Measurements from ENCODE around the gene RBM10.

The RBM10 gene

DNA sequence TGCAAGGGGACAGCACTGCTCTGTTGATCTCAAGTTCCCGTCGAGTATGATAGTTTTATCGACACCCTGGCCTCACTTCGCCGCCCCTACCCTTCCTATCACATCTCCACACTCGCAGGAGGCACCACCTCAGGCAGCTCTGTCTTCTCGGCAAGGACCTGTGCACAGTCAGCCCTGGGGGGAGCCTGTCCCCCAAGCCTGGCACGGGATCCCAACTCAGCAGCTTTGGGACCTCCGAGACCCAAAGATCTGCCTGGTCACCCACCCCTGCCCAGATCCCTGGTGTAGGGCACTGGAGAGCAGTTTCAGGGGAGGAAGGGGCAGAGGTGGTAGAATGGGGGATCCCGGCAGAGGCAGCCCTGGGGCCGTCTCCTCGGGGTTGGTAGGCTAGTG, 30.6 kb downstream of the RBM10 start:
- no peak for DNase-seq

GRCh38 chrX:47176101-47176740, 31.2 kb downstream of the RBM10 start:
- DNase-seq, result no peak

DNA sequence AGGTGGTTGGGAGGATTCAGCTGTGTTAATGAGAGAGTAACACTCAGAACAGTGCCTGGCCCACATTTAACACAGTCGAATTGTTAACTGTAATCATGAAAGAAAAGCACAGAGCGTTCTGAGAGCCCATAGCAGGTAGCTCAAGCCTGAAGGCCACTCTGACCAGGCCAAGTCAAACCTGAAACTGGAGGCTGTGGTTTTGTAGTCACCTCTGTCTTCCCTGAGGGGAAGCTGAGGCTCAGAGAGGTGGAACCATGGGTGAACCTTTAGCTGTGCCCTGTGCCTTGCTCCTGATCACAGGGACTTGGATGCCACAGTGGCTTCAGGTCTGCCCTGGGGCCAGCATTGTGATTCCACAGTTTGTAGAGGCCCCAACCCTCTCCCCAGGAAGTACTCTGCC, 32.1 kb downstream of the RBM10 start:
- no peak for DNase-seq

DNA sequence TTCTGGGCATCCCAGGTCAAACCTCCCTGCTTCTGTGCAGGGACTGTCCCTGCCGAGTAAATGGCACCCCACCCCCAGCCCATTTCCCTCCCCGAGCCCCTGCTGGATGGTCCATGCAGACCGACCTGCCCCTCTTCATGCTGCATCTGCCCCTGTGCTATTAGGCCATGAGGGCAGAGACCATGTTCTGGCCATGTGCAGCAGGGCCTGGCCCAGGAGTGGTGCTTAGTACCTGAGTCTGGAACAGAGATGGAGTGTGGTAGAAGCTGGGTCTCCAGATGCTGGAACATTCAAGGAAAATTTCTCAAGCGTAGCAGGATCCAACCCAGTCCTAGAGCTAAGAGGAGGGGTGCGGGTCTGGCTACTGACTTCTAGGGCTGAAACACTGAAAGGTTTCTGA, 33.3 kb downstream of the RBM10 start:
- no peak for DNase-seq

- no peak for DNase-seq
These were observed 34.4 kb downstream of the RBM10 start for GRCh38 chrX:47179221-47179927.

- no peak for DNase-seq
These were observed 34.9 kb downstream of the RBM10 start for GRCh38 chrX:47179928-47180255.

DNA sequence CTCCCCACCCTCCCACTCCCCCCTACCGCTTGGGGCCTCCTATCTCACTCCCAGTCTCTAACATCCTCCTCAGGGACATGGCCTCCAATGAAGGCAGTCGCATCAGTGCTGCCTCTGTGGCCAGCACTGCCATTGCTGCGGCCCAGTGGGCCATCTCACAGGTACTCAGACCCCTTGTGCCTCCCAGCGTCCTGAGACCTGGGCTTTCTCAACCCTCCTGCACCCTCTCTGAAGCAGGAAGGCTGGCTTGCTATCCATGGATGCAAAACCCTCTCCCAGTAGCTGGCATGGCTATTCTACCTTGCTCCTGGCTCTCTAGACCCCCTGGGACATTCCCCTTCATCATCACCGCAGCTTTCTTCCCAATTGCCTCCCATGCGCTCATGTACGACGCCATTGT, 35.3 kb downstream of the RBM10 start:
- DNase-seq, result no peak

DNA sequence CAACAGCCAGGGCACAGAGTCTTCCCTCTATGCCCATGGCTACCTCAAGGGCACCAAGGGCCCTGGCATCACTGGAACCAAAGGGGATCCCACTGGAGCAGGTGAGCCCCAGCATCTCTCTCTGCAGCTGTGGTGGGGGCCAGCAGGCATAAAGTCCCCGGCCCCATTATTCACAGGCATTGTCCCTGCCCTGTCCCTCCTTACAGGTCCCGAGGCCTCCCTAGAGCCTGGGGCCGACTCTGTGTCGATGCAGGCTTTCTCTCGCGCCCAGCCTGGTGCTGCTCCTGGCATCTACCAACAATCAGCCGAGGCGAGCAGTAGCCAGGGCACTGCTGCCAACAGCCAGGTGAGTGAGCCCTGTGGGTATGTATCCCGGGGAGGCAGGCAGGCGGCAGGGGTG, 36.3 kb downstream of the RBM10 start:
- DNase-seq, result no peak

DNA sequence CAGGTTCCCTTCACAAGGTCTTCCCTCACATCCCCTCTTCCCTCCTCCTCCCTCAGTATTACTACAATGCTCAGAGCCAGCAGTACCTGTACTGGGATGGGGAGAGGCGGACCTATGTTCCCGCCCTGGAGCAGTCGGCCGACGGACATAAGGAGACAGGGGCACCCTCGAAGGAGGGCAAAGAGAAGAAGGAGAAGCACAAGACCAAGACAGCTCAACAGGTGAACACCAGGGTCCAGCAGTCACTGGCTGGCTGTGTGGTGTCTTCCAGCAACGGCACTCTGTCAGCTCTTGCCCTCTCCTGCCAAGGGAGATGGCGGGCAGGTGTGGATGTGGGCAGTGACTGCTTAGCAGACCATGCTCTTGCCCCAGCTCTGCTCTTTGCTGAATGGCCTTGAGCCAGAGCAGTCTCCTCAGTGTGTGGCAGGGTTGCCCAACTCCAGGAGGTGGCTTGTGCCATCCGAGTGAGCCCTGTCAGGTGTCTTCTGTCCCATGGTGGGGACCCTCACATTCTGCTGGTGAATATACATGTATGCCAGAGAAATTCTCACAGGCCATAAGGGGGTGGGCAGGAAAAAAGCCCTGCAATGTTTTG, 37.2 kb downstream of the RBM10 start:
- no peak for DNase-seq

DNA sequence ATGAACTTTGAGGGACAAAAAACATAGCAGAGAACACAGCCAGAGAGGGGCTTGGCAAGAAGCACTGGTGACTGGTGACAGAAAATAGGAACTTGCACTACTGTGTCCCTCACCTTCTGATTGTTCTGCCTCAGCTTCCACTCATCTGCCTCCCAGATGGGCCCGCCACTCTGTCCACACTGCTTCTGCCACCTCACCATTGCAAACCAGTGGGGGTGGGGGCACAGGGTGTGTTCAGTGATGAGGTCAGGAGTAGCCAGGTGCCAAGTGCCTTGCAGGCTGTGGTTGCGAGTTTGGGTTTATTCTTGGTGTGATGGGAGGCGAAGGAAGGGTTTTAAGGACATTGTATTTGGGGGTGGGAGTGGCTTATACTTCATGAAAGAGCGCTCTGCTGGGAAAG, 39.5 kb downstream of the RBM10 start:
- DNase-seq, result no peak

DNA sequence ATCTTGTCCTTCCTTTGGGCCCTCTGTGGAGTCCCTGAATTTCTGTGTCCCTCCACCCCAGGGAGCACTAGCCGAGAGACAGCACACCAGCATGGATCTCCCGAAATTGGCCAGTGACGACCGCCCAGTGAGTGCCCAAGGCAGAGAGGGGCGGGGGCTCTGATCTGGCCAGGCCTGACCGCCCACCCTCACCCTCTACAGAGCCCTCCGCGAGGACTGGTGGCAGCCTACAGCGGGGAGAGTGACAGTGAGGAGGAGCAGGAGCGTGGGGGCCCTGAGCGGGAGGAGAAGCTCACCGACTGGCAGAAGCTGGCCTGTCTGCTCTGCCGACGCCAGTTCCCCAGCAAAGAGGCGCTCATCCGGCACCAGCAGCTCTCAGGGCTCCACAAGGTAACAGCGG, 40.2 kb downstream of the RBM10 start:
- DNase-seq, result no peak

- DNase-seq, result no peak
These were observed 41.2 kb downstream of the RBM10 start for GRCh38 chrX:47186096-47186740.

- no peak for DNase-seq
These were observed 42.2 kb downstream of the RBM10 start for GRCh38 chrX:47187106-47187677.

- DNase-seq, result no peak
These were observed 44.9 kb downstream of the RBM10 start for GRCh38 chrX:47189906-47190305.

DNA sequence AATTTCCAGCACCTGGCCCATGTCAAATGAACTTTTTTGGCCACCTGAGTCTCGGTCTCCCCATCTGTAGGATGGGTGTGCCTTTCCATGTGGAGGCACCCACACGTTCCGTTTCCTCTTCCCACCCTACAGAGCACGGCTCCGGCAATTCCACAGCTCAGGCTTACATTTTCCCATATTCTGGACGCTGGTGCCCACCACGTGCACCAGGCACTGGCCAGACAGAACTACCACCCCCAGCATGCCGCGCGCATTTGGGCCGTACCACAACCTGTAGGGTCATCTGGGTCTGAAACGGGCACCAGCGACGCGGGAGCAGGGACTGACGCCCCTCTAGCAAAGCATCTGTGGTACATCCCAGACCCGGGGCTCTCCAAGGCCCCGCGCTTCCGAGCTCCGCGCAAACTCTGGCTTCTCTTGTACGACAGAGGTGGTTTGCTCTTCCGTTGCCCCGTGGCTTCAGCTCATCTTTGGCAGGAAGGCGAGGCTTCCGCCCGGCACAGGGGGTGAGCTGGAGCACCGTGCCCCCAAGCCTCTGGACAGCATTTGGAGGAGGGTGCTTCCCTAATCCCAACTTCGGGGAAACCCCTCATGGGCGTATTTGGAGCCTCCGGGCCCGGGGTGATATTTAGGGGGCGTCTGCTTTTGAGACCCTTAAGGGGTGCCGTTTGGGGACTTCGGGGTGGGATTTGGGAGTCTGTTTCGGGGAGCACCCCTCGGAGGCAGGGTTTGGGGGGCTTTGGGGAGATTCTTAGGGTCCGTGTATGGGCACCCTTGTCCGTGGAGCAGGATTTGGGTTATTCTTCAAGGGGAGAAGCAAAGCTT, 45.6 kb downstream of the RBM10 start:
- DNase-seq, result peak; percentile 94

DNA sequence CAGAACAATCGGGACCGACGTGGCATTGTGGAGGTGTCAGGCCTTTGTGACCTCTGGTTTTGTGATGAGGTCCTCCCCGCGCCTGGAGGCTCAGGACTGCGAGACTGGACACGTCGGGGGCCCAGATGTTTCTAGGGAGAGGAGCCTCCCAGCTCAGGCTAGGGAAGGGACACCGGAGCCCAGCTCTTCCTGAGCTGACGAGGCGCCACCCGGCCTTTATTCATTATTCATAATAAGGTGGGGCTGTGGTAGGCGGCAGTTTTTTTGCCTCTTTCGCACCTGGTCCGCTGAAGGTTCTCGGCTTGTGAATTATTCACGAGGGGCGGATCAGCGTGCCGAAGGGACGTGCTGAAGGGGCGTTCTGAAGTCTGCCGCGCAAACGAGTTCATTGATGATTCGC, 46.3 kb downstream of the RBM10 start:
- peak; percentile 32 for DNase-seq

DNA sequence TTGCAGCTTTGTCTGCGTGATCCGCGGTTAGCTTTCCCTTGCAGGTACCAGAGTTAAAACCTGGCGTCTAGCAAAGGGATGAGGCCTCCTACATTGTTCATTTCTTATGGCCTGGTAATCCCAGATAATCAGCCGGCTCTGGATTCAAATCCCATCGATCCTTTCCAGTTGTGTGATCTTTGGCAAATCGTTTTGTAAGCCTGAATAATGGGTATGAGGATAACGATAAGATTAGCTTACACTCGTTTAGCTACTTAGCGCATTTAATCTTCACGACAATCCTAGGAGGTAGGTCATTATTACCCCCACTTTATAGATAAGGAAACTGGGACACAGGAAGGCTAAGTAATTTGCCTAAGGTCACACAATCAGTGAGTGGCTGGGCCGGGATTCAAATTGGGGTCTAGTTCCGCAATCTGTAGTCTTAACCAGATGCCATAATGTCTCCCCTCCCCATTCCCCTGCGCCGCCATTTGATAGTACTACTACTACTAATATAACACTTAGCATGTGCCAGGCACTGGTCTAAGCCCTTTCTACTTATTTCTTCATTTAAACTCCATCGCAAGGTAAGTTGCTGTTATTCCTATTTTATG, 46.9 kb downstream of the RBM10 start:
- peak; percentile 7 for DNase-seq

DNA sequence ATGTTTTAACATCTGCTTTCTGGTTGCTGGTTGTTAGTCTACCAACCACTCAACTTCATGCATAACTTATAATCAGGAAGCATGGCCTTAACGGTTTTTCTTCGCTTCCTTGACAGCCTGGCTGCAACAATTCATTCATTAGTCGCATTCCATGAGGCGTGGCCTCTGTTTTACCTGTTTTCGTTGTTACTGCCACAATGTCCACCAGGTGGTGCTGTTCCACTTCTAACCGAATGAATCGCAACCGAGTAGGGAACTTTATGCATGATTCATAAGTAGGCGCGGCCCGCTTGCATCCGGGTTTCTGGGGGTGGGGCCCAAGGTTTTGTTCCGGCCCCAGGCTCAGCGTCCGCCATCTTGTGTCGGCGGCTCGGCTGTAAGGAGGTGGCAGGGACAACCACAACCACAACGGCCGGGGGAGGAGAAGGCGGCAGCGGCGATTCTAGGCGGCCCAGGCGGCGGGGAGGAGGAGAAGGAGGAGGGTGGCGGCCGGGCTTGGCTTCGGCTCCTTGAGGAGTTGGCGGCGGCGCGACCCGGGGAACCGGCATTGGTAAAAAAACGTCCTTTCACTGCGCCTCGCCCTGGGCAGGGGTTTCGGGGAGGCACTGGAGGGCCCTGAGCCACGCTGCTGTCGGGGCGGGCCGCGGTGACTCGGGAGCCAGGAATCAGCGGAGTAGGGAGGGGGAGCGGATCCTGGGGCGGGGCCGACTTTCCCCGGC, 48.6 kb downstream of the RBM10 start, which contains the start of gene UBA1:
Gene UBA1 (plus strand): TSS at position 355 of the 719 bp plus-strand sequence. CDS start 4,974 bp downstream, outside the sequence.
- peak; percentile 96 for DNase-seq

- peak; percentile 13 for DNase-seq
These were observed 49.3 kb downstream of the RBM10 start for GRCh38 chrX:47194194-47194787.

GRCh38 chrX:47196098-47196497, 51.1 kb downstream of the RBM10 start:
- DNase-seq, result no peak

DNA sequence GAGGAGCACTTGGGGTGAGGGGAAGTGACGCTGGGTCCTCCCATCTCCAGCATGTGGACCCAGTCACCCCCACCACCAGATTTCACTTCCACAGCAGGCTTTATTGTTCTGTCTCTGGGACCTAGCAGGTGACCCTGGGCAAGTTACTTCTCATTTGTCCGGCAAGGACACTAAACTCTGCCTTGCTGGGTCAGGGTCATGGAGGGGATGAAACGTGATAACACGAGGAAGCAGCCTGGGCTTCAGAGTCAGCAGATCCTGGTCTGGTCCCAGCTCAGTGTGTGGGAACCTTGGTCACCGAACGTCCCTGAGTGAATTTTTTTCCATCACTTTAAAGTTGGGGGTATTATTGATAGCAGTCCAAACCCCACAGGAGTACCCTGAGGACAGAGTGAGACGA, 52.5 kb downstream of the RBM10 start:
- DNase-seq, result no peak

Data from hematopoietic multipotent progenitor cell treated with erythropoietin and hydrocortisone succinate and interleukin-3 and kit ligand, for 6 days (in vitro differentiated cells).